ENCODE results near the gene PLGLB1.
"Not testable (repeated sequence)": the region's sequence is repeated elsewhere in the genome, so short reads cannot be mapped to it uniquely, and the experiment has no call there.

Gene PLGLB1
- total RNA-seq, result 0.61 to 1.0 (median 0.77) reads per million in 3 donors

- H3K9me3 ChIP-seq (ENCODE audit: control insufficient read depth, low read length); H3K27ac ChIP-seq (ENCODE audit: insufficient read depth, low read length, poor library complexity, severe bottlenecking); H3K4me1 ChIP-seq (ENCODE audit: control insufficient read depth, insufficient read depth, low read length, poor library complexity, severe bottlenecking); DNase-seq; H3K27me3 ChIP-seq (replicated peaks; ENCODE audit: control insufficient read depth, insufficient read depth, low read length, poor library complexity, severe bottlenecking); H3K36me3 ChIP-seq (ENCODE audit: control insufficient read depth, insufficient read depth, low read length); H3K4me3 ChIP-seq (ENCODE audit: insufficient read depth, low read depth, low read length, poor library complexity, severe bottlenecking): not testable (repeated sequence)
Measured at GRCh38 chr2:87021744-87022143, at the start of gene PLGLB1. PLGLB1 (minus strand) TSS chr2:87021844; CDS start chr2:87021783, 61 bp downstream.

- H3K4me3 ChIP-seq (ENCODE audit: insufficient read depth, low read depth, low read length, poor library complexity, severe bottlenecking); DNase-seq; H3K9me3 ChIP-seq (ENCODE audit: control insufficient read depth, low read length); H3K27ac ChIP-seq (ENCODE audit: insufficient read depth, low read length, poor library complexity, severe bottlenecking); H3K36me3 ChIP-seq (ENCODE audit: control insufficient read depth, insufficient read depth, low read length); H3K27me3 ChIP-seq (replicated peaks; ENCODE audit: control insufficient read depth, insufficient read depth, low read length, poor library complexity, severe bottlenecking); H3K4me1 ChIP-seq (ENCODE audit: control insufficient read depth, insufficient read depth, low read length, poor library complexity, severe bottlenecking): not testable (repeated sequence)
Measured at GRCh38 chr2:87064305-87064704, 42.7 kb upstream of the PLGLB1 start.

- not testable (repeated sequence) for H3K27ac ChIP-seq (ENCODE audit: insufficient read depth, low read length, poor library complexity, severe bottlenecking); H3K4me1 ChIP-seq (ENCODE audit: control insufficient read depth, insufficient read depth, low read length, poor library complexity, severe bottlenecking); H3K4me3 ChIP-seq (ENCODE audit: insufficient read depth, low read depth, low read length, poor library complexity, severe bottlenecking); DNase-seq; H3K27me3 ChIP-seq (replicated peaks; ENCODE audit: control insufficient read depth, insufficient read depth, low read length, poor library complexity, severe bottlenecking); H3K36me3 ChIP-seq (ENCODE audit: control insufficient read depth, insufficient read depth, low read length); H3K9me3 ChIP-seq (ENCODE audit: control insufficient read depth, low read length)
Measured at GRCh38 chr2:87063431-87063830, 41.8 kb upstream of the PLGLB1 start.

- H3K9me3 ChIP-seq (ENCODE audit: control insufficient read depth, low read length); H3K27ac ChIP-seq (ENCODE audit: insufficient read depth, low read length, poor library complexity, severe bottlenecking); H3K36me3 ChIP-seq (ENCODE audit: control insufficient read depth, insufficient read depth, low read length); H3K27me3 ChIP-seq (replicated peaks; ENCODE audit: control insufficient read depth, insufficient read depth, low read length, poor library complexity, severe bottlenecking); H3K4me1 ChIP-seq (ENCODE audit: control insufficient read depth, insufficient read depth, low read length, poor library complexity, severe bottlenecking); DNase-seq; H3K4me3 ChIP-seq (ENCODE audit: insufficient read depth, low read depth, low read length, poor library complexity, severe bottlenecking): not testable (repeated sequence)
Measured at GRCh38 chr2:87061519-87061918, 39.9 kb upstream of the PLGLB1 start.

- DNase-seq; H3K9me3 ChIP-seq (ENCODE audit: control insufficient read depth, low read length); H3K4me1 ChIP-seq (ENCODE audit: control insufficient read depth, insufficient read depth, low read length, poor library complexity, severe bottlenecking); H3K27ac ChIP-seq (ENCODE audit: insufficient read depth, low read length, poor library complexity, severe bottlenecking); H3K4me3 ChIP-seq (ENCODE audit: insufficient read depth, low read depth, low read length, poor library complexity, severe bottlenecking); H3K36me3 ChIP-seq (ENCODE audit: control insufficient read depth, insufficient read depth, low read length); H3K27me3 ChIP-seq (replicated peaks; ENCODE audit: control insufficient read depth, insufficient read depth, low read length, poor library complexity, severe bottlenecking): not testable (repeated sequence)
Measured at GRCh38 chr2:87057606-87058005, 36.0 kb upstream of the PLGLB1 start.

GRCh38 chr2:87056843-87057242 lies 35.2 kb upstream of the PLGLB1 start:
- H3K4me1 ChIP-seq (ENCODE audit: control insufficient read depth, insufficient read depth, low read length, poor library complexity, severe bottlenecking); H3K4me3 ChIP-seq (ENCODE audit: insufficient read depth, low read depth, low read length, poor library complexity, severe bottlenecking); DNase-seq; H3K27me3 ChIP-seq (replicated peaks; ENCODE audit: control insufficient read depth, insufficient read depth, low read length, poor library complexity, severe bottlenecking); H3K9me3 ChIP-seq (ENCODE audit: control insufficient read depth, low read length); H3K27ac ChIP-seq (ENCODE audit: insufficient read depth, low read length, poor library complexity, severe bottlenecking); H3K36me3 ChIP-seq (ENCODE audit: control insufficient read depth, insufficient read depth, low read length): not testable (repeated sequence)

- not testable (repeated sequence) for H3K27ac ChIP-seq (ENCODE audit: insufficient read depth, low read length, poor library complexity, severe bottlenecking); H3K4me3 ChIP-seq (ENCODE audit: insufficient read depth, low read depth, low read length, poor library complexity, severe bottlenecking); DNase-seq; H3K4me1 ChIP-seq (ENCODE audit: control insufficient read depth, insufficient read depth, low read length, poor library complexity, severe bottlenecking); H3K27me3 ChIP-seq (replicated peaks; ENCODE audit: control insufficient read depth, insufficient read depth, low read length, poor library complexity, severe bottlenecking); H3K9me3 ChIP-seq (ENCODE audit: control insufficient read depth, low read length); H3K36me3 ChIP-seq (ENCODE audit: control insufficient read depth, insufficient read depth, low read length)
Measured at GRCh38 chr2:87056435-87056834, 34.8 kb upstream of the PLGLB1 start.

- not testable (repeated sequence) for H3K27me3 ChIP-seq (replicated peaks; ENCODE audit: control insufficient read depth, insufficient read depth, low read length, poor library complexity, severe bottlenecking); H3K36me3 ChIP-seq (ENCODE audit: control insufficient read depth, insufficient read depth, low read length); H3K9me3 ChIP-seq (ENCODE audit: control insufficient read depth, low read length); H3K4me3 ChIP-seq (ENCODE audit: insufficient read depth, low read depth, low read length, poor library complexity, severe bottlenecking); H3K27ac ChIP-seq (ENCODE audit: insufficient read depth, low read length, poor library complexity, severe bottlenecking); H3K4me1 ChIP-seq (ENCODE audit: control insufficient read depth, insufficient read depth, low read length, poor library complexity, severe bottlenecking); DNase-seq
Measured at GRCh38 chr2:87054375-87054774, 32.7 kb upstream of the PLGLB1 start.

GRCh38 chr2:87041321-87041978 lies 19.8 kb upstream of the PLGLB1 start:
- not testable (repeated sequence) for H3K9me3 ChIP-seq (ENCODE audit: control insufficient read depth, low read length); H3K36me3 ChIP-seq (ENCODE audit: control insufficient read depth, insufficient read depth, low read length); DNase-seq; H3K4me1 ChIP-seq (ENCODE audit: control insufficient read depth, insufficient read depth, low read length, poor library complexity, severe bottlenecking); H3K4me3 ChIP-seq (ENCODE audit: insufficient read depth, low read depth, low read length, poor library complexity, severe bottlenecking); H3K27ac ChIP-seq (ENCODE audit: insufficient read depth, low read length, poor library complexity, severe bottlenecking); H3K27me3 ChIP-seq (replicated peaks; ENCODE audit: control insufficient read depth, insufficient read depth, low read length, poor library complexity, severe bottlenecking)

- not testable (repeated sequence) for H3K27ac ChIP-seq (ENCODE audit: insufficient read depth, low read length, poor library complexity, severe bottlenecking); H3K9me3 ChIP-seq (ENCODE audit: control insufficient read depth, low read length); H3K4me1 ChIP-seq (ENCODE audit: control insufficient read depth, insufficient read depth, low read length, poor library complexity, severe bottlenecking); H3K4me3 ChIP-seq (ENCODE audit: insufficient read depth, low read depth, low read length, poor library complexity, severe bottlenecking); H3K27me3 ChIP-seq (replicated peaks; ENCODE audit: control insufficient read depth, insufficient read depth, low read length, poor library complexity, severe bottlenecking); H3K36me3 ChIP-seq (ENCODE audit: control insufficient read depth, insufficient read depth, low read length); DNase-seq
Measured at GRCh38 chr2:87028607-87029006, 7.0 kb upstream of the PLGLB1 start.
